Parathyroid adenoma (tissue), 2 donors: ENCODE measurements around the gene CHST15.

Experiments used
- H2AFZ ChIP-seq: fragments of 300-600 bp; sonication (generic); one replicate; pipeline ENCODE4 v1.7.0; 2017; ENCODE audit warnings: antibody characterized with exemption, mild to moderate bottlenecking
- H3K27ac ChIP-seq: fragments of 300-600 bp; sonication (generic); one replicate; pipeline ENCODE4 v1.7.0; 2017
- H3K27me3 ChIP-seq: fragments of 300-600 bp; sonication (generic); one replicate; pipeline ENCODE4 v1.7.0; 2017; ENCODE audit warnings: low read length; ENCODE audit not compliant: control insufficient read depth, insufficient read depth
- H3K36me3 ChIP-seq: fragments of 300-600 bp; sonication (generic); one replicate; pipeline ENCODE4 v1.7.0; 2017; ENCODE audit warnings: low read length; ENCODE audit not compliant: control insufficient read depth, insufficient read depth
- H3K4me1 ChIP-seq: fragments of 300-600 bp; sonication (generic); one replicate; pipeline ENCODE4 v1.7.0; 2017; ENCODE audit warnings: control low read depth
- H3K4me2 ChIP-seq: fragments of 300-600 bp; sonication (generic); one replicate; pipeline ENCODE4 v1.7.0; 2017; ENCODE audit warnings: low read length
- H3K4me3 ChIP-seq: fragments of 300-600 bp; sonication (generic); one replicate; pipeline ENCODE4 v1.7.0; 2017; ENCODE audit warnings: low read depth, low read length
- H3K79me2 ChIP-seq: fragments of 300-600 bp; sonication (generic); one replicate; pipeline ENCODE4 v1.7.0; 2017; ENCODE audit warnings: control low read depth
- H3K9ac ChIP-seq: fragments of 300-600 bp; sonication (generic); one replicate; pipeline ENCODE4 v1.7.0; 2017; ENCODE audit warnings: mild to moderate bottlenecking
- H3K9me3 ChIP-seq: fragments of 300-600 bp; sonication (generic); one replicate; pipeline ENCODE4 v1.7.0; 2017; ENCODE audit warnings: low read length; ENCODE audit not compliant: control insufficient read depth
- TF ChIP-seq, protein P1 (sequence below): fragments of 300-600 bp; sonication (generic); IDR thresholded peaks from one replicate; pipeline ENCODE4 v1.7.0; 2017; ENCODE audit warnings: antibody characterized with exemption, mild to moderate bottlenecking
- donor health status: primary hyperparathyroidism.

Gene CHST15

DNA sequence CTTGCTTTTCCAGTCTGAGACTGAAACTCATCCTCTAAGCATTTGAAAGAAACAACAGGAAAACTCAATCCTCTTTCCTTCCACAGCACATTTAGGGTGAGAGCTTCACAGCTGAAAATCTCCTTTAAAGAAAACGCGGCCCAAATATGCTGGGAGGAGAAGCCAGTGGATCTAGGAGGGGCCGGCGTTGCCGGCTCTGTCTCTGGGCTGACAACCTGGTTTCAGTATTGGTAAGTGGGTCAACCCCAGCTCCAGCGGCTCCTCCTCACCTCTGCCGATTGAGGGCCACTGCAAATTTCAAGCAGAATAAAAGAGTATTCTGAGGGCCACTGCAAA is 126.5 kb downstream of the CHST15 start:
- no peak overlapping the region for H3K4me3 ChIP-seq
- TF ChIP-seq, protein P1, sequence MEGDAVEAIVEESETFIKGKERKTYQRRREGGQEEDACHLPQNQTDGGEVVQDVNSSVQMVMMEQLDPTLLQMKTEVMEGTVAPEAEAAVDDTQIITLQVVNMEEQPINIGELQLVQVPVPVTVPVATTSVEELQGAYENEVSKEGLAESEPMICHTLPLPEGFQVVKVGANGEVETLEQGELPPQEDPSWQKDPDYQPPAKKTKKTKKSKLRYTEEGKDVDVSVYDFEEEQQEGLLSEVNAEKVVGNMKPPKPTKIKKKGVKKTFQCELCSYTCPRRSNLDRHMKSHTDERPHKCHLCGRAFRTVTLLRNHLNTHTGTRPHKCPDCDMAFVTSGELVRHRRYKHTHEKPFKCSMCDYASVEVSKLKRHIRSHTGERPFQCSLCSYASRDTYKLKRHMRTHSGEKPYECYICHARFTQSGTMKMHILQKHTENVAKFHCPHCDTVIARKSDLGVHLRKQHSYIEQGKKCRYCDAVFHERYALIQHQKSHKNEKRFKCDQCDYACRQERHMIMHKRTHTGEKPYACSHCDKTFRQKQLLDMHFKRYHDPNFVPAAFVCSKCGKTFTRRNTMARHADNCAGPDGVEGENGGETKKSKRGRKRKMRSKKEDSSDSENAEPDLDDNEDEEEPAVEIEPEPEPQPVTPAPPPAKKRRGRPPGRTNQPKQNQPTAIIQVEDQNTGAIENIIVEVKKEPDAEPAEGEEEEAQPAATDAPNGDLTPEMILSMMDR, result no peak
- no peaks in the 10 kb centered on the region for H3K9me3 ChIP-seq
- no peak overlapping the region for H3K4me2 ChIP-seq
- H3K4me1 ChIP-seq, result no peaks in the 10 kb centered on the region
- H3K9ac ChIP-seq, result no peak overlapping the region
- H3K27ac ChIP-seq, result no peak overlapping the region
- no peaks in the 10 kb centered on the region for H3K36me3 ChIP-seq
- H3K27me3 ChIP-seq, result no peaks in the 10 kb centered on the region
- no peaks in the 10 kb centered on the region for H3K79me2 ChIP-seq
- H2AFZ ChIP-seq, result no peak overlapping the region

DNA sequence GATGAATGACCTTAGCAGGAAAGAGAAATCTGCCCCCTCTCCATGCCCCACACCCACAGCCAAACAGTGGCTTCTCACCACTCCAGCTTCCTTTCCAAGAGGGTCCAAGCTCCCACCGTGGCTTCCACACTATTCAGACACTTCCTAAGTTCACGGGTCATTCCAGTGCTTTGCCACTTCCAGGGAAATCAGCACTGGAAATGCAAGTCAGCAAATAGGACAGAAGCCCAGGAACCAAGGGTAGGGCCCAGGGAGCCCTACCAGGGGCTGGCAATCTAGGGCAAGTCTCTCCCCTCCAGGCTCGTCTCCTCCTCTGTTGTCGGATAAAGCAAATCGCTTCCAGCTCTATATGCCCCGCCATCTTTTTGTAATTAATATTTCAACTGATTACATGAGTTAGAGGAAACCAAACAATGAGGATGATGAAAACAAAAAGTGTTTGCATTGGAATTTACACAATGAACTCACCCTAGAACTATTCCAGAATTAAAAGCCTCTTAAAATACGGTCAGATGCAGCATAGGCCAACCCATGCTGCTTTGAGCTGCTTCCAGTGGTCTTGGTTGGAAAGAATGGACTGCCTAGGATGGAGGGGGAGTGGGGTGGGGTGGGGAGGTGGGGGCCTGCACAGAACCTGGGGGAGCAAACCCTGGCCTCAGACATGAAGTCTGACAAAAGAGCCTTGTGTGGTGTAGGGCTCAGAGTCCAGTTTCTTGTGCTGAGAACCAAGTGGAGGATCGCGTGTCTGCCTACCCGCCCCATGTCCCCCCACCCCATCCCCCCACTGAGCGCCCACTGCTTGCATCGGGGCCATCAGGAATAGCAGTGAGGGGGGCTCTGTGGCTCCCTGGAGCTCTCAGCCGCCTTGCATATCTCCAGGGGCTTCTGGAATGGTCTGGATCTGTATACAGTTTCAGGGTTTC is 127.2 kb downstream of the CHST15 start:
- Histone ChIP-seq H3K4me3 (no peak overlapping the region), H3K27me3 (no peaks in the 10 kb centered on the region), H3K36me3 (no peaks in the 10 kb centered on the region), H3K4me1 (no peaks in the 10 kb centered on the region), H3K9ac (no peak overlapping the region), H3K79me2 (no peaks in the 10 kb centered on the region), H2AFZ (no peak overlapping the region), H3K4me2 (no peak overlapping the region), H3K27ac (no peak overlapping the region), H3K9me3 (no peaks in the 10 kb centered on the region)
- TF ChIP-seq, protein P1, result no peak

DNA sequence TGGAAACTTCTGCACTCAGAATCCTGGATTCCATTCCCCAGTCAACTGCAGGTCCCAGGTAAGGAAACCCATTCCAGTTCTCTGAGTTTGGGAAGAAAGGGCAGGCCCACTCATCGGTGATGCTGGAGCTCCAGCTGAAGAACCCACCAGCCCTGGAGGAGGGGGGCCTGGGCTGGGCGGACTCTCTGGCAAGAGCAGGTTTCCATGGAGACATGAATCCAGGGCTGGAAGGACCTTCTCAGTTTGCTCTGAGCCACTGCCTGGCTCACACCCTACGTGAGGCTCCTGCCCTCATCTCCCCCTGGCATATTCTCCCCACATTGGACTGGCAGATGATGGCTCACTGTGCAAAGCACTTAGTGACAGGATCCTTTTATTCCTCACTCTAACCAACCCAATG is 128.4 kb downstream of the CHST15 start:
- no peaks in the 10 kb centered on the region for H3K36me3 ChIP-seq

DNA sequence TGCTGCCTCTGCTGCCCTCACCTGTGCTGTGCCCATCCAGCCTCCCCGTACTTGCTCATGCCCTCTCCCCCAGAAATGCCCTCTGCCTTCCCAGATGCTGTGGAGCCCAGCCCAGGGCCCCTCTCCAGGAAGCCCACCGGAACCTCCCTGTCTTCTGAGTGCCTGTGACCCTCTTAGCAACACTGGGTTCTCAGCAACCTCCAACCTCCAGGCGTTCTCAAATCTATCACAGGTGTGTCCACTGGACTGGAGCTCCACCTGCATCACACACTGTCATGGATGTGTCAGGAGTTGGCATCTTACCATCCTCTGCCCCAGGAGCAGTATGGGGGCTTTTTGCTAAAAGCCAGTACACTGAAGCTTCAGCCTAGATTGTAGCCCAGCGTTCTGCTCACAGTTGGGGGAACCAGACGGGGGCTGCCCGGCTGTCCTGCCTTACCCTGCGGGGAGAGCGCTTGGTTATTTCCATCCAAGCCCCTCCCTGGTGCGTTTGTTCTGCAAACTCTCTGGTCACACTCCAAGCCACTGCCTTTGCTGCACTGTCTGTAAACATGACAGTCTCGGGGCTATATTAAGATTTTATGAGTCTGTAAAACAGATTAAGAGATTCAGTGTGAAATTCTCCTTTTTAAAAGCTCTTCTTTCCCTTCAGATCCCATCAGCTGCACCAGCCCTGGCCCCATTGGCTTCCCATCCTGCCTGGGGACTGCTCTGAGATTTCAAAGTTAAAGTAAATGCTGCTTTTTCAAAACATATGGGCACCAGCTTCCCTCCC is 130.5 kb downstream of the CHST15 start:
- H3K4me3 ChIP-seq, result no peak overlapping the region
- TF ChIP-seq, protein P1, result no peak
- H3K36me3 ChIP-seq, result no peaks in the 10 kb centered on the region
- H3K27ac ChIP-seq, result no peak overlapping the region
- H3K4me1 ChIP-seq, result no peaks in the 10 kb centered on the region
- H3K9ac ChIP-seq, result no peak overlapping the region
- H3K4me2 ChIP-seq, result no peak overlapping the region
- H3K27me3 ChIP-seq, result no peaks in the 10 kb centered on the region
- no peak overlapping the region for H2AFZ ChIP-seq
- H3K79me2 ChIP-seq, result no peaks in the 10 kb centered on the region
- H3K9me3 ChIP-seq, result no peaks in the 10 kb centered on the region

More for the DNA sequence above, 128.4 kb downstream of the CHST15 start:
- TF ChIP-seq, protein P1, result no peak
- H3K4me3 ChIP-seq, result no peak overlapping the region
- H3K4me1 ChIP-seq, result no peaks in the 10 kb centered on the region
- H3K4me2 ChIP-seq, result no peak overlapping the region
- H3K9ac ChIP-seq, result no peak overlapping the region
- H3K27ac ChIP-seq, result no peak overlapping the region
- no peak overlapping the region for H2AFZ ChIP-seq
- no peaks in the 10 kb centered on the region for H3K9me3 ChIP-seq
- no peaks in the 10 kb centered on the region for H3K79me2 ChIP-seq
- no peaks in the 10 kb centered on the region for H3K27me3 ChIP-seq
